Tibial nerve (tissue), 4 donors: ENCODE measurements around the gene TRHDE.

ENCODE experiments used
- CTCF ChIP-seq, 5 experiments: fragments of 200-600 bp in 3 of 5; fragments of 450-650 bp in 2 of 5; sonication (generic) in 3 of 5; IDR thresholded peaks; one replicate each; pipeline ENCODE4 v1.5.1; 2016 to 2019; ENCODE audit warnings: antibody characterized with exemption in 5 of 5, mild to moderate bottlenecking in 3 of 5, moderate library complexity in 2 of 5
- EP300 ChIP-seq, 2 donors: sonication (generic); formaldehyde crosslinking; IDR thresholded peaks; one replicate each; pipeline ENCODE4 v1.6.1; 2017; ENCODE audit warnings: antibody characterized with exemption in 2 of 2, mild to moderate bottlenecking in 1 of 2
- POLR2A ChIP-seq, 2 donors: fragments of 450-650 bp; IDR thresholded peaks; one replicate each; pipeline ENCODE4 v1.6.1; 2017; ENCODE audit warnings: antibody characterized with exemption in 2 of 2, mild to moderate bottlenecking in 2 of 2, moderate library complexity in 2 of 2

- TF ChIP-seq CTCF (IDR thresholded peaks at IDR 0.05) (no peak), POLR2A (IDR thresholded peaks at IDR 0.05) (no peak), EP300 (IDR thresholded peaks at IDR 0.05) (no peak)
Observed at GRCh38 chr12:72605975-72606374, 333.8 kb downstream of the TRHDE start.
